HK-2 (cell line): ENCODE results near the gene PPP1R7.

ENCODE experiments used
- DNase-seq: peaks from one replicate; pipeline ENCODE4 v3.0.0-alpha.2; 2018; ENCODE audit not compliant: unreplicated experiment

The PPP1R7 gene

GRCh38 chr2:241161646-241162281 lies 11.5 kb downstream of the PPP1R7 start:
- peak; percentile 22 for DNase-seq

- no peak for DNase-seq
Measured at GRCh38 chr2:241163601-241164118, 13.4 kb downstream of the PPP1R7 start.

DNA sequence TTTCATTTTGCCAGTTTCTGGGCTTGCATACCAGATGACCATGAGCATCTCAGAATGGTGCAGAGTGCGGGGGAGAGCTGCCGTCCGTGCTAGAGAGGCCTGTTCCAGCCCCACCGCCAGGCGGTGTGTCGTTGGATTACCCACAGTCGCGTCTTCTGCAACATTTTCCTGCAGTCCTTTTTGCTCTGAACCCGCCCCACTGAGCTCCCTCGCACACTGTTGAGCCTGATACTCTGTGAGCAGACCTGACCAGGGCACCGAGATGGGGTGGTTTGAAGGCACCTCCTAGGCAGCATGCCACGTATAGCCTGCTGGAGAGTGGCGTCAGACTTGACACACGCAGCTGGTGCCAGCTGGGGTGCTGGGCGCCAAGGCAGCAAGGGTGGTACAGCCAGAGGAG lies 18.1 kb downstream of the PPP1R7 start:
- no peak for DNase-seq

DNA sequence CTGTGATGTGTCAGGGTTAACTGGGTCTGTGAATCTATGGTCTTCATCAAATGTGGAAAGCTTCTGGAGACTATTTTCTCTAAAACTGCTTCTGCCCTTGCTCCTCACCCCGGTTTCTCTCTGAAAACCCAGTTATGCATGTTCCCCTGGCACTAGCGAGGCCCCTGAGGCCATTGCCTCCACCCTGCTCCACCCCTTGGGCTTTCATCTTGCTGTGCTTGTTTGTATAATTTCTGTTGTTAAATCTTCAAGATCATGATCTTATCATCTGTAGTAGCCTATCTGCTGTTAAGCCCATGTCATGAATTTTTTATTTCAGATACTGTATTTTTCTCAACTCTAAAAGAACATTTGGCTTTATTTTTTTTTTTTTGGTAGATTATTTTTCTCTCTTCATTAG lies 23.3 kb downstream of the PPP1R7 start:
- no peak for DNase-seq

- DNase-seq, result no peak
Measured at GRCh38 chr2:241177526-241178334, 27.5 kb downstream of the PPP1R7 start.

GRCh38 chr2:241178961-241179360 lies 28.7 kb downstream of the PPP1R7 start:
- DNase-seq, result no peak

DNA sequence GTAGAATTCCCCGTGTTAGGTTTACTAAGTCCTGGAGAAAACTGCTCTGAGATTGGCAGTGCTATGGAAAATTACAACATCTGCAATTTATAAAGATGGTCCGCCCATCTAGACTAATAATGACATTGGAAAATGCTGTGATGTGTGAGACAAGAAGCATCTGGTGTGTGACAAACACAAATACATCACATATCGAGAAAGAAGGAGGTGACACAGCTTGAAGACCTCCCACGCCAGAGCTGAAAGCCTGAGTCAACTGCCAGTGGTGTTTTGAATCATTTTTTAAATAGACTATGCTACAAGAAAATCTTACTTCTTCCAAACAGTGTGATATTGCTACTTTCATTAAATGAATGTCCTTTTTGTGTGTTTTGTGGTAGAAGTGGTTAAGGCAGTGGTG lies 29.6 kb downstream of the PPP1R7 start:
- no peak for DNase-seq

- DNase-seq, result no peak
Measured at GRCh38 chr2:241180495-241180894, 30.2 kb downstream of the PPP1R7 start.

DNA sequence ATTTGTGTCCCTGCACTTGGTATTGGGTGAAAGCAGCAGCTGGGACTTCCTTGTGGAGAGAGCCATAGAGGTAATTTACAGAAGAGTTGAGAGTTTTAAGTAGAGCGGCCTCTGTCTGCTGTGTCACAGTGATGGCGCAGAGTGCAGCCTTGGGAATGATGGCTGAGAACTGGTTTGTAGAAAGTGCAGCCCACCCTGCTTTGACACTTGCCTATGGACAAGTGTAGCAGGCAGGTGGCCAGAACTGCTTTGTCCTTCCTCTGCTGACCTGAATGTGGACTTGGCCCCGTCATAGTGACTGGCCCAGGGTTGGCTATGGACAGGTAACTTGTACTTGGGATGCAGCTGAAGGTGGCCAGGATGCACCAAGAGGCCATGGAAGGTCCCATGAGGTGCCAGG lies 31.9 kb downstream of the PPP1R7 start:
- no peak for DNase-seq

GRCh38 chr2:241182531-241183133 lies 32.4 kb downstream of the PPP1R7 start:
- DNase-seq, result no peak

DNA sequence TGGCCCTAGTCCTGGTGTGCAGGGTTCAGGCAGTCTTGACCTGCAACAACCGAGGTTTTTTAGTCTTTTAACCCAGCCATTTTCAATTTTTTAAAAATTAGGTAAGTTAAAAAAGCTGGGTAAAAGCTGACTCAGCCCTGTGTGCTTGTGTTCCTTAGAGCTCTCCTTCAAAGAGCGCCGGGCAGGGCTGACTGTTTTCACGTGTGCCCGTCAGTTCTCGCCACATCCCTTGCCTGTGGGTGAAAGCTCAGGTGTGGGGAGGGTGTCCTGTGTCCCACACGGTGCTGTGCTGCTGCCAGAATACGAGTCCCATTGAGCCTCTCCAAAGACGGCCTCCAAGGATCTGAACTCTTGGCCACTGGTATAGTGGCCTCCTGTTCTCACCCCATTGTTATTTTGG lies 33.0 kb downstream of the PPP1R7 start:
- DNase-seq, result no peak

- DNase-seq, result no peak
Measured at GRCh38 chr2:241184901-241185300, 34.6 kb downstream of the PPP1R7 start.

DNA sequence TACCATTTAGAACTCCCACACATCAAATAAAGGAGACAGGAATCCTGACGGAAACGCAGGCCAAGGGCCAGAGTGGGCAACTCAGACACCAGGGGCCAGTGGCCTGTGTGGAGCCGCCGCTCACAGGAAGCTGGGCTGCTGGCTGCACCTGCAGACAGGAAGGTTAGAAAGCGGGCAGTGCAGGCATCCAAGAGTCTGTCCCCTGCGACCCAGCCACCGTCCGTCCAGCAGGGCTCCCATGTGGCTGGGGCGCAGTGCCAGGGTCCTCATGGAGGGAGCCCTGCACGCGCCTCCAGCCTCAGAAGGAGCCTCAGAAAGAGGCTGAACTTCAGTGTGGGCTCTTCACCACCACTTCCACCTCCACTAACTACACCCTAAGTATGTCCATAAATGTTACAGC lies 35.7 kb downstream of the PPP1R7 start:
- DNase-seq, result no peak

- no peak for DNase-seq
Measured at GRCh38 chr2:241187101-241187917, 37.0 kb downstream of the PPP1R7 start.

GRCh38 chr2:241187918-241188234 lies 37.6 kb downstream of the PPP1R7 start:
- DNase-seq, result no peak

DNA sequence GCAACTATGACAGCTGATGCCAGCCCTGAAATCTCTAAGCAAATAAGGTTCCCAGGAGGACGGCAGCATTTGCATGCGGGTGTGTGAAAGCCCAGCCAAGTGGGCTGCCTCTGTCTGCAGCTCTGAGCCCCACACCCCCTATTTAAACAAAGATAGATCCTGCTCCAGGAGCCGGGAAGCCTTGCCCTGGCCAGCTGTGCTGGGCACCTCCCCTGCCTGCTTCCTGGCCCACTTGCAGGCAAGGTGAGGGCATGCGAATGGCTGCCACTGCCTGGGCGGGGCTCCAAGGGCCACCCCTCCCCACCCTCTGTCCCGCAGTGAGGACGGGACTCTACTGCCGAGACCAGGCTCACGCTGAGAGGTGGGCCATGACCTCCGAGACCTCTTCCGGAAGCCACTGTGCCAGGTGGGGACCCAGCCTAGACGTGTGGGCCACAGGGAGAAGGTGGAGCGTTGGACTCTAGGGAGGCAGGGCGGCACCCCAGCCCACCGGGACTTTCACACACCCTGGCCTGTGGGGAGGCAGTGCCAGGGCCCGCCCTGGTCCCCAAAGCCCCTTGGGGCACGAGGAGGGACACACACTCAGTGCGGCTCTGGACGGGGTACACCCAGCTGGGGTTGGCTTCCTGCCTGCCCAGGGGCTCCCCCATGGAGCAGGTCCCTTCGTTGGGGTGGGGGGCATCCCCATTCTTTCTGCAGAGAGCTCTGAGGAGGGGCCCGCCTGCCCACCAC lies 38.3 kb downstream of the PPP1R7 start, which contains the start of gene ANO7:
TSS of gene ANO7 (plus strand) at position 317 of the 732 bp plus-strand sequence. CDS start 1,387 bp downstream, outside the sequence.
- no peak for DNase-seq

DNA sequence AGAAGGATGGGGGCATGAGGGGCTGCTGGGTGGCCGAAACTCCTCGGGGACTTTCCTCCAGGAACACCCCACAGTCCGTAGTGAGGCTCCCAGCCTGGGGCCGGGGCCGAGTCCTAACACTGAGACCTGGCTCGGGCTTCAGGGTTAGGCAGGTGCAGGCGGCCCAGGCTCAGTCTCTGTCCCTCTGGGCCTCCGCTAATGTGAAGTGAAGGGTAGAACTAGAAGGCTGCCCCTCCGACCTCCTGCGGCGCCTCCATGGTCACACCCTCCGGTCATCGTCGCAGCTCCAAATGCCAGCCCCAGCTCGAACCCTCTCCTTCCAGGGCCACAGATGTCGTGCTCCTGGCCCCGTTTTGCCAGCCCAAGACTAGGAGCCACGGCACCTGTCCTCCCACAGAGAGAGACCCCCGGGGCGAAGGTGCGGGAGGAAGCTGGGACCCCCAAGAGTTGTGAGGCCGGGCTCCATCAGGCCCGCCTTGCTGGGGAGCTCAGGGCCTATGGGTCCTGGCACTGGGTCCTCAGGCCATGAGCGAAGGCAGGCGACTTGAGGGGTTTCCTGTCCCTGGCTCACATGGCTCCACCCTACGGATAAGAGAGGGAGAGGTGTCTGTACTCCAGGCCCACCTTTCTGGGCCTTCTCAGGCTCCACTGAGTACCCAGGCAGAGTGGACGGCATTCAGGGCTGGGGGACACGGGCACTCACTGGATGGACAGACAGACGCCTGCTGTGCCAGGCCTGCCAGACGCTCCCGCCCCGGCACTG lies 39.0 kb downstream of the PPP1R7 start:
- no peak for DNase-seq

DNA sequence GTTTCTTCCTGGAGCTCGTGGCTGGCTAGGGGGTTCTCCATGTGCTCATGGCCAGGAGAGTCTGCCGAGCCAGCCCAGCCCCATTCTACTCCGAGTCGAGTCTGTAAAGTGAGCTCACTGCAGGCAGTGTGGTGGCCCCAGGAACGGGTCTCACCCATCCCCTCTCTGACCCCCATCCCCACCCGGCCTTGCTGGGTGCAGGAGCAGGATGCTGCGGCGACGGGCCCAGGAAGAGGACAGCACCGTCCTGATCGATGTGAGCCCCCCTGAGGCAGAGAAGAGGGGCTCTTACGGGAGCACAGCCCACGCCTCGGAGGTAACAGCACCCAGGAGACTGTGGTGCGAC lies 39.6 kb downstream of the PPP1R7 start:
- DNase-seq, result no peak

DNA sequence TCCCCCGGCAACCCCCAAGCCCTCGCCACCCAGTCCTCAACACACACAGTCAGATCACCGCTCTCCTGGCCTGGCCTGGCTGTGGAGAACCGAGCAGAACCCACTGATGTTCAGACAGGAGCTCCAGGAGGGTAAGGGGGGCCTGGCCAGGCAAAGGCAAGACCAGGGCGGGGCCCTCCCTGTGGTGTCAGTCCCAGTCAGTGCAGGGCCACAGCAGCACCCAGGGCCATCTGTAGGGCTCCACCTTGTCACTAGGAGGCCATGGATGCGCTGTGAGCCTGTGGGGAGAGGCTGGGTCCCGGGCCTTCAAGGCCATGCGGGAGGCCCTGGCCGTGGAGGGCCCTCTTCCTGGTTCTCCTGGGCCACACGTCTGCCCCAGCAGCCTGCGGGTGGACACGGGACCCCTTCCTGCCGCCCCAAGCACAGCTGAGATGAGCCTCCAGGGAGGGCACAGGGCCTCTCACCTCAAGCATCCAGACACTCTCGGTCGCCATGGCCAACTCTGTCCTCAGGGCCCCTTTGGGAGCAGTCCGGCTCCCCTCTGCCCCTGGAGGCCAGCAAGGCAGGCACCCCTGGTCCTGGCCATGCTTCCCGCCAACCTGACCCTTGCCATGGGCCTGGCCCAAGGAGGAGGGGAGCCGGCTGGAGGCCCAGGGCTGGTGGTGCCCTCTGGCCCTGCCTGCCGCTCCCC lies 40.2 kb downstream of the PPP1R7 start:
- DNase-seq, result no peak

- DNase-seq, result no peak
Measured at GRCh38 chr2:241191081-241191480, 40.8 kb downstream of the PPP1R7 start.
